Lung (tissue), 12 donors: ENCODE data around the gene WDFY1. TPM values are rescaled to one million over a fixed set of nuclear protein-coding genes. Genes with fewer than 3 reads are reported as not detected.

Experiments
- ATAC-seq: fragments of 200-7000 bp; cut with Tn5 transposase; one replicate; pipeline ENCODE4 v1.9.1; 2020; ENCODE audit warnings: moderate number of reproducible peaks; ENCODE audit not compliant: insufficient read depth, low FRiP score
- DNase-seq, 3 donors: peaks; one replicate each; pipeline ENCODE4 v3.0.0-alpha.2; 2013 to 2017
- H3K27ac ChIP-seq, 2 donors: one replicate each; pipeline ENCODE4 v1.5.1; 2013; ENCODE audit warnings: mild to moderate bottlenecking in 2 of 2, moderate library complexity in 2 of 2, control low read depth in 1 of 2, inconsistent platforms in 1 of 2, low read depth in 1 of 2, low read length in 1 of 2
- H3K27me3 ChIP-seq, 3 donors: one replicate each; pipeline ENCODE4 v1.5.1; 2013; ENCODE audit warnings: low read length in 2 of 3; ENCODE audit not compliant: control insufficient read depth in 3 of 3, insufficient read depth in 3 of 3
- H3K36me3 ChIP-seq, 4 donors: one replicate each; pipeline ENCODE4 v1.5.1; 2013; ENCODE audit warnings: low read length in 4 of 4, mild to moderate bottlenecking in 1 of 4, moderate library complexity in 1 of 4; ENCODE audit not compliant: control insufficient read depth in 4 of 4, insufficient read depth in 4 of 4
- H3K4me1 ChIP-seq, 5 donors: one replicate each; pipeline ENCODE4 v1.5.1; 2013; ENCODE audit warnings: low read length in 5 of 5, mild to moderate bottlenecking in 2 of 5, moderate library complexity in 1 of 5; ENCODE audit not compliant: control insufficient read depth in 5 of 5, insufficient read depth in 5 of 5
- H3K4me3 ChIP-seq: one replicate; pipeline ENCODE4 v1.5.1; 2013; ENCODE audit warnings: mild to moderate bottlenecking, control low read depth, moderate library complexity
- H3K9ac ChIP-seq, 2 donors: one replicate each; pipeline ENCODE4 v1.5.1; 2013; ENCODE audit warnings: low read length in 2 of 2, control low read depth in 1 of 2; ENCODE audit not compliant: insufficient read depth in 1 of 2
- H3K9me3 ChIP-seq, 4 donors: one replicate each; pipeline ENCODE4 v1.5.1; 2013; ENCODE audit warnings: low read length in 3 of 4, mild to moderate bottlenecking in 1 of 4, moderate library complexity in 1 of 4; ENCODE audit not compliant: control insufficient read depth in 4 of 4, insufficient read depth in 3 of 4
- WGBS, 2 donors: extraction: QIAGEN DNeasy Blood & Tissue Kit; methylation state at CpG; one replicate each; pipeline ENCODE4 v1.1.7; 2013; 5-methylcytosine and 5-hydroxymethylcytosine counted together
- polyA plus RNA-seq, 2 donors: library from polyadenylated mRNA; stranded (reverse); fragments of 200-250 nt; gene quantifications; one replicate each; pipeline ENCODE4 v1.2.1, GENCODE V29; 2013
- total RNA-seq, 2 donors: library from RNA; depleted of rRNA in 1 of 2; stranded (reverse); fragments of >200 nt in 1 of 2; gene quantifications; one replicate each; pipeline ENCODE4 v1.2.1, GENCODE V29; 2014 to 2021
- TF ChIP-seq, protein P1 (sequence below): IDR thresholded peaks from 2 replicates; pipeline ENCODE4 v1.5.1; 2012; ENCODE audit warnings: mild to moderate bottlenecking; ENCODE audit errors: control extremely low read depth, extremely low read depth
- donor health status: control.
- donor health status: control.
- donor health status: Bipolar disorder and iron deficiency.
- donor health status: healthy.
- donor health status: DM: yes; HTN: yes; CAD: no.

WDFY1 gene
- total and polyA plus RNA-seq, 4 donors: 14.5 to 90.9 (median 30.8) TPM

DNA sequence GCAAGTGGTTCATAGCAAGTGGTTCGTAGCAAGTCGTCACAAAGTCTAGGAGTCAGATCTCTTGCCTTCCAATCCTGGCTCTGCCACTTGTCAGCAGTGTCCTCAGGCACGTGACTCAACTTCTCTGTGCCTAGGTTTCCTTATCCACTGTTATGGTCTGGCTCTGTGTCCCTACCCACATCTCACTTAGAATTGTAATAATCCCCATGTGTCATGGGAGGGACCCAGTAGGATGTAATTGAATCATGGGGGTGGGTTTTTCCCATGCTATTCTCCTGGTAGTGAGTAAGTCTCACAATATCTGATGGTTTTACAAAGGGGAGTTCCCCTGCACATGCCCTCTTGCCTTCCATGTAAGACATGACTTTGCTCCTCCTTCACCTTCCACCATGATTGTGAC, 55.9 kb downstream of the WDFY1 start:
- DNase-seq (no peak), ATAC-seq (no peak)
- Histone ChIP-seq H3K4me3 (no peak overlapping the region), H3K9ac (no peak overlapping the region), H3K27me3 (no peaks in the 10 kb centered on the region), H3K27ac (no peak overlapping the region), H3K9me3 (peaks cover 0 to 4% (median 0%) of the 10 kb centered on the region in 4 donors), H3K36me3 (peaks cover 29 to 34% (median 31%) of the 10 kb centered on the region in 4 donors), H3K4me1 (peaks cover 0 to 2% (median 0%) of the 10 kb centered on the region in 5 donors)
- 92 to 97% methylated on average over 3 of the region's 3 CpGs for WGBS, 2 donors
- TF ChIP-seq, protein P1, sequence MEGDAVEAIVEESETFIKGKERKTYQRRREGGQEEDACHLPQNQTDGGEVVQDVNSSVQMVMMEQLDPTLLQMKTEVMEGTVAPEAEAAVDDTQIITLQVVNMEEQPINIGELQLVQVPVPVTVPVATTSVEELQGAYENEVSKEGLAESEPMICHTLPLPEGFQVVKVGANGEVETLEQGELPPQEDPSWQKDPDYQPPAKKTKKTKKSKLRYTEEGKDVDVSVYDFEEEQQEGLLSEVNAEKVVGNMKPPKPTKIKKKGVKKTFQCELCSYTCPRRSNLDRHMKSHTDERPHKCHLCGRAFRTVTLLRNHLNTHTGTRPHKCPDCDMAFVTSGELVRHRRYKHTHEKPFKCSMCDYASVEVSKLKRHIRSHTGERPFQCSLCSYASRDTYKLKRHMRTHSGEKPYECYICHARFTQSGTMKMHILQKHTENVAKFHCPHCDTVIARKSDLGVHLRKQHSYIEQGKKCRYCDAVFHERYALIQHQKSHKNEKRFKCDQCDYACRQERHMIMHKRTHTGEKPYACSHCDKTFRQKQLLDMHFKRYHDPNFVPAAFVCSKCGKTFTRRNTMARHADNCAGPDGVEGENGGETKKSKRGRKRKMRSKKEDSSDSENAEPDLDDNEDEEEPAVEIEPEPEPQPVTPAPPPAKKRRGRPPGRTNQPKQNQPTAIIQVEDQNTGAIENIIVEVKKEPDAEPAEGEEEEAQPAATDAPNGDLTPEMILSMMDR: no peak

DNA sequence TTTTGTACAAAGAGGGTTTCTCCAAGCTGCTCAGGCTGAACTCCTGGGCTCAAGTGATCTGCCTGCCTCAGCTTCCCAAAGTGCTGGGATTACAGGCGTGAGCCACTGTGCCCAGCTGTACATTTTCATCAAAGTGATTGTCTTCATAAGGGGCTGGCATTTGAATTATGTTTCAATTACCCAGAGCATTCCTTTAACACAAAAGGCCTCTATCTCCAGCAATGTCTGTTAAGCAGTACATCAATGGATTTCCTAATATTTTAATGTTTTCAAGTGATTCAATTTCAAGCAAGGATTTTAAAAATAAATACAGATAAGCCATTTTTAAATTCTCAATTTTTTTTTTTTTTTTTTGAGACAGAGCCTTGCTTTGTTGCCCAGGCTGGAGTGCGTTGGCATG, 56.9 kb downstream of the WDFY1 start:
- H3K27ac ChIP-seq: no peak overlapping the region
- no peak for ATAC-seq
- WGBS, 2 donors: 97 to 100% methylated on average over 2 of the region's 2 CpGs
- H3K9me3 ChIP-seq: peaks cover 0 to 4% (median 0%) of the 10 kb centered on the region in 4 donors
- H3K4me3 ChIP-seq: no peak overlapping the region
- peaks cover 0 to 2% (median 0%) of the 10 kb centered on the region in 5 donors for H3K4me1 ChIP-seq
- no peak overlapping the region for H3K9ac ChIP-seq
- peaks cover 23 to 31% (median 27%) of the 10 kb centered on the region in 4 donors for H3K36me3 ChIP-seq
- no peak for DNase-seq
- TF ChIP-seq, protein P1: no peak
- no peaks in the 10 kb centered on the region for H3K27me3 ChIP-seq

DNA sequence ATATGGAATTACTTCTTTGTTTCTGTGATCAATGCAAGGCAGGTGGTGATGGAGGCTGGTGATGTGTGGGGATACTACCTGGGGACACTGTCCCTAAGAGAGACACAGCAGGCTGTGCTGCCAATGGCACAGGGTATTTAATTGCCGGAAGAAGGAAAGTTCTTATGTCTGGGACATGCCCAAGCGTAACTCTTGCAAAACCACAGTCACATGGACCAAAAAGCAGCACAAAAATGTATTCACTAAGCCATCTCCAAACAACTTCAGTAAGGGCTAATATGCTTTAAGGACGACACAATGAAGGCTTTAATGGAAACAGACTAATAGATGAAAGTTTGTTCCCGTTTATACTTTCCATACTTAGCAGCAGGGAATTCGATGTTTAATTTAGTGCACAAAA, 58.0 kb downstream of the WDFY1 start:
- peaks cover 18 to 27% (median 22%) of the 10 kb centered on the region in 4 donors for H3K36me3 ChIP-seq
- H3K9ac ChIP-seq: no peak overlapping the region
- WGBS, 2 donors: 49 to 77% methylated on average over 5 of the region's 5 CpGs
- peaks cover 0 to 2% (median 0%) of the 10 kb centered on the region in 5 donors for H3K4me1 ChIP-seq
- TF ChIP-seq, protein P1: no peak
- no peak overlapping the region for H3K4me3 ChIP-seq
- ATAC-seq (no peak), DNase-seq (no peak)
- no peaks in the 10 kb centered on the region for H3K27me3 ChIP-seq
- peaks cover 0 to 4% (median 0%) of the 10 kb centered on the region in 4 donors for H3K9me3 ChIP-seq
- H3K27ac ChIP-seq: peak overlapping the region in 1 of 2 donors; percentile 52

DNA sequence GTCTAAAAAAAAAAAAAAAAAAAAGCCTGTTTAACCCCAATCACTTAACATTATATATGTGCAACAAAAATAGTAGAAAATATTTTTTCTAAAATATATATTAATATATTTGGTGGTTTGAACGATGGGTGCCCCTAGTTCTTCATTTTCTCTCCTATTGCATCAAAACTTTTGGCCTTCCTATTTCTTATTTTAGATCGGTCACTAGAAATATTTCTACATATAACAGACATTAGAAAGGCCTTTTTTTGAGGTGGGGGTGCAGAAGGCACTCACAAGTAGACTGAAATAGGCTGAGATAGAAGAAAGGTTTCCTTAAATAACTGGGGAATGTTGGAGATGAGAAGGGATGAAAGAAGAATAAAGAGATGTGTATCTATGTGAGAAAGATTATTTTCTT, 58.4 kb downstream of the WDFY1 start:
- Histone ChIP-seq H3K27me3 (no peaks in the 10 kb centered on the region), H3K9me3 (peaks cover 0 to 4% (median 0%) of the 10 kb centered on the region in 4 donors), H3K9ac (no peak overlapping the region), H3K4me1 (peaks cover 0 to 2% (median 0%) of the 10 kb centered on the region in 5 donors), H3K27ac (peak overlapping the region in 1 of 2 donors; percentile 52), H3K4me3 (no peak overlapping the region), H3K36me3 (peaks cover 21 to 28% (median 23%) of the 10 kb centered on the region in 4 donors)
- DNase-seq: no peak
- WGBS, 2 donors: 0 to 29% methylated on average over 2 of the region's 2 CpGs
- TF ChIP-seq, protein P1: no peak
- ATAC-seq: no peak
